ENCODE measurements around the gene MAPK10. TPM values are rescaled to one million over a fixed set of nuclear protein-coding genes. Genes with fewer than 3 reads are reported as not detected.

The MAPK10 gene
- total and polyA plus RNA-seq, 2 experiments from 2014 or later: 5.9 to 14.8 TPM

DNA sequence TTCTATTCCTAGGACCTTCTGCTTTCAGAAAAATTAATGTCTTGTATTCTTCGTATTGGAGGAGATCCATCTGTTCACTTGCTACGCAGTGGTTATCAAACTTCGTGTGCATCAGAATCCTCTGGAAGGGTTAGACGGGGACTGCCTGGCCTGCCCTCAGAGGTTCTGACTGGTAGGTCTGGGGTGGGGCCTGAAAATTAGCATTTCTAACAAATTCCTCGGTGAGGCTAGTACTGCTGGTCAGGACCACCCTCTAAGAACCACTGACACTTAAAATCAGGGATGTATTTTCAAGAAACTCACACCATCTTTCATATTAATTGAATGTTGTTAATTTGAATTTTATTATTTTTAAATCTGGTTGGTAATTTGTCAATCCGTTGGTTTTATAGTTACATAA, 63.0 kb downstream of the MAPK10 start:
- no peaks in the 10 kb centered on the region for H4K20me1 ChIP-seq (ENCODE audit: insufficient read depth, poor library complexity, severe bottlenecking)
- no peak for TF ChIP-seq EZH2phosphoT487 (IDR thresholded peaks at IDR 0.05; ENCODE audit: low read depth, severe bottlenecking, unreplicated experiment)
- TF ChIP-seq, protein P1, sequence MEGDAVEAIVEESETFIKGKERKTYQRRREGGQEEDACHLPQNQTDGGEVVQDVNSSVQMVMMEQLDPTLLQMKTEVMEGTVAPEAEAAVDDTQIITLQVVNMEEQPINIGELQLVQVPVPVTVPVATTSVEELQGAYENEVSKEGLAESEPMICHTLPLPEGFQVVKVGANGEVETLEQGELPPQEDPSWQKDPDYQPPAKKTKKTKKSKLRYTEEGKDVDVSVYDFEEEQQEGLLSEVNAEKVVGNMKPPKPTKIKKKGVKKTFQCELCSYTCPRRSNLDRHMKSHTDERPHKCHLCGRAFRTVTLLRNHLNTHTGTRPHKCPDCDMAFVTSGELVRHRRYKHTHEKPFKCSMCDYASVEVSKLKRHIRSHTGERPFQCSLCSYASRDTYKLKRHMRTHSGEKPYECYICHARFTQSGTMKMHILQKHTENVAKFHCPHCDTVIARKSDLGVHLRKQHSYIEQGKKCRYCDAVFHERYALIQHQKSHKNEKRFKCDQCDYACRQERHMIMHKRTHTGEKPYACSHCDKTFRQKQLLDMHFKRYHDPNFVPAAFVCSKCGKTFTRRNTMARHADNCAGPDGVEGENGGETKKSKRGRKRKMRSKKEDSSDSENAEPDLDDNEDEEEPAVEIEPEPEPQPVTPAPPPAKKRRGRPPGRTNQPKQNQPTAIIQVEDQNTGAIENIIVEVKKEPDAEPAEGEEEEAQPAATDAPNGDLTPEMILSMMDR (IDR thresholded peaks at IDR 0.05; ENCODE audit: poor library complexity): no peak
- no peak for TF ChIP-seq EZH2 (IDR thresholded peaks at IDR 0.05; ENCODE audit: borderline replicate concordance)
- DNase-seq (ENCODE audit: low spot score): no peak
- H3K27ac ChIP-seq: no peak overlapping the region
- H3K79me2 ChIP-seq: no peaks in the 10 kb centered on the region
- H3K36me3 ChIP-seq (replicated peaks; ENCODE audit: insufficient read depth, low read depth): no peaks in the 10 kb centered on the region
- no peaks in the 10 kb centered on the region for H3K27me3 ChIP-seq
- H3K9me2 ChIP-seq (replicated peaks; ENCODE audit: insufficient read depth): no peaks in the 10 kb centered on the region
- no peak overlapping the region for H3K4me3 ChIP-seq
- WGBS (ENCODE audit: low lambda C conversion rate, missing lambda C conversion rate): 84% methylated on average over 6 of the region's 6 CpGs
- H3K4me2 ChIP-seq: no peak overlapping the region
- no peaks in the 10 kb centered on the region for H3K9me3 ChIP-seq (ENCODE audit: low read depth)
- H2AFZ ChIP-seq: no peak overlapping the region
- H3K4me1 ChIP-seq (ENCODE audit: insufficient read depth): no peaks in the 10 kb centered on the region

DNA sequence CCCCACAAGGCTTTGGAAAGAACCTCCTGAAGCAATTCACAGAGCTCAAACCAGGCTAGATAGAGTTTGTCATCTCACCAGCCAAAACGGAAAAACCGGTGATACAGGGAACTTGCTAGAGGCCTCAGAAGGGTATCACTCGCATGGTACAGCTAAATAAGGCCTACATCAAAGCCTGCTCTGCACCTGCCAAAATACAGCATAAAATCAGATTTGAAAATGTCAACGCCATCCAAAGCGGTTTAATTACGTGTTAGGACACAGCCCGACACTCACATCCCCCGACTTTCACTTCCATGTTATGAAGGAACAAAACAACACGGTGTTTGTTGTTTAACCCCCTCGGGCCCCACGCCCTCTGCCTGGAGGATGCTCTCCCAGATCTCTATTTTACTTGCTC, 65.0 kb downstream of the MAPK10 start:
- Histone ChIP-seq H3K36me3 (replicated peaks; ENCODE audit: insufficient read depth, low read depth) (no peaks in the 10 kb centered on the region), H3K4me2 (no peak overlapping the region), H3K27ac (no peak overlapping the region), H4K20me1 (ENCODE audit: insufficient read depth, poor library complexity, severe bottlenecking) (no peaks in the 10 kb centered on the region), H3K9me2 (replicated peaks; ENCODE audit: insufficient read depth) (no peaks in the 10 kb centered on the region), H3K27me3 (no peaks in the 10 kb centered on the region), H3K79me2 (no peaks in the 10 kb centered on the region), H3K4me1 (ENCODE audit: insufficient read depth) (no peaks in the 10 kb centered on the region), H3K4me3 (no peak overlapping the region), H2AFZ (no peak overlapping the region), H3K9me3 (ENCODE audit: low read depth) (no peaks in the 10 kb centered on the region)
- TF ChIP-seq EZH2phosphoT487 (IDR thresholded peaks at IDR 0.05; ENCODE audit: low read depth, severe bottlenecking, unreplicated experiment) (no peak), EZH2 (IDR thresholded peaks at IDR 0.05; ENCODE audit: borderline replicate concordance) (no peak)
- TF ChIP-seq, protein P1 (IDR thresholded peaks at IDR 0.05; ENCODE audit: poor library complexity): no peak
- 92% methylated on average over 11 of the region's 11 CpGs for WGBS (ENCODE audit: low lambda C conversion rate, missing lambda C conversion rate)
- no peak for DNase-seq (ENCODE audit: low spot score)

DNA sequence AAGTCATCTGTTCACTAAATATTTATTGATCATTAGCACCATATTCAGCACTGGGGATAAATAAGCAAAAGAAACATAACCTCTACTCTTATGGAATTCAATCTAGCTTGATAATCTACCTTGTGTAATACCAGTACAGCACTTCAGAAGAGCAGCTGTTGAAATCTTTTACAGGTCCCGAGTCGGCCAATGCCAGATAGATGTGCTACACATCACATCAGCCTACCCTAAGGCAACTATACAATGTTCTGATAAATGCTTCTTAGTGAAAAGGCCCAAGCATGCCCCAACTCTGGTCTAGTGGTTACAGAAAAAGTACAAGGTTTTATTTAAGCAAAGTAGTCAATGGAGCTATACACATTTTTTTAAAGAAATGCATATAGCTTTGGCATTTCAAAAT, 68.7 kb downstream of the MAPK10 start:
- H3K4me1 ChIP-seq (ENCODE audit: insufficient read depth): no peaks in the 10 kb centered on the region
- no peaks in the 10 kb centered on the region for H3K79me2 ChIP-seq
- no peaks in the 10 kb centered on the region for H3K36me3 ChIP-seq (replicated peaks; ENCODE audit: insufficient read depth, low read depth)
- no peak overlapping the region for H2AFZ ChIP-seq
- TF ChIP-seq, protein P1 (IDR thresholded peaks at IDR 0.05; ENCODE audit: poor library complexity): no peak
- no peak for TF ChIP-seq EZH2phosphoT487 (IDR thresholded peaks at IDR 0.05; ENCODE audit: low read depth, severe bottlenecking, unreplicated experiment)
- no peak for TF ChIP-seq EZH2 (IDR thresholded peaks at IDR 0.05; ENCODE audit: borderline replicate concordance)
- H3K9me2 ChIP-seq (replicated peaks; ENCODE audit: insufficient read depth): no peaks in the 10 kb centered on the region
- WGBS (ENCODE audit: low lambda C conversion rate, missing lambda C conversion rate): 75% methylated on average over 2 of the region's 2 CpGs
- no peaks in the 10 kb centered on the region for H3K9me3 ChIP-seq (ENCODE audit: low read depth)
- no peak overlapping the region for H3K27ac ChIP-seq
- no peak for DNase-seq (ENCODE audit: low spot score)
- no peaks in the 10 kb centered on the region for H4K20me1 ChIP-seq (ENCODE audit: insufficient read depth, poor library complexity, severe bottlenecking)
- H3K27me3 ChIP-seq: no peaks in the 10 kb centered on the region
- H3K4me3 ChIP-seq: no peak overlapping the region
- H3K4me2 ChIP-seq: no peak overlapping the region

DNA sequence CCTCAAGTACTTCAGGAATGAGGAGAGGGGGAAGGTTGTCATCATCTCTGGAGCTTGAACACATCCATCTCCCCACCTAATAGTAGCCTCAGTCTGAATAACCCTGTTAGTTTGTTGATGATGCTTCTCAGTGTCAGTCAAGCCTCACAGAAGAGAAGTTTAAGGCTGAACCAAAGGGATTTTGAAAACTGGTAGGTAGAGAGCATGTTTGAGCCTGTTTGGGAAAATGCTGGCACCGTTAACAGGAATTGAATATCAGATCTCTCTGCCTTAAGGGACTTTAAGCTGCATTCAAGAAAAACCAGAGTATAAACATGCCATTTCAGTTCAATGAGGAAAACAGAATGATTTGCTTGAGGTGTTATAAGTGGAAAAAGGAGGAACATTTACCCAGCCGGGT, 73.1 kb downstream of the MAPK10 start:
- H3K27me3 ChIP-seq: no peaks in the 10 kb centered on the region
- H3K4me1 ChIP-seq (ENCODE audit: insufficient read depth): no peaks in the 10 kb centered on the region
- no peak overlapping the region for H2AFZ ChIP-seq
- H3K36me3 ChIP-seq (replicated peaks; ENCODE audit: insufficient read depth, low read depth): no peaks in the 10 kb centered on the region
- no peak for TF ChIP-seq EZH2phosphoT487 (IDR thresholded peaks at IDR 0.05; ENCODE audit: low read depth, severe bottlenecking, unreplicated experiment)
- TF ChIP-seq, protein P1 (IDR thresholded peaks at IDR 0.05; ENCODE audit: poor library complexity): no peak
- TF ChIP-seq EZH2 (IDR thresholded peaks at IDR 0.05; ENCODE audit: borderline replicate concordance): no peak
- no peak overlapping the region for H3K4me2 ChIP-seq
- H4K20me1 ChIP-seq (ENCODE audit: insufficient read depth, poor library complexity, severe bottlenecking): no peaks in the 10 kb centered on the region
- WGBS (ENCODE audit: low lambda C conversion rate, missing lambda C conversion rate): 65% methylated on average over 2 of the region's 2 CpGs
- no peaks in the 10 kb centered on the region for H3K9me3 ChIP-seq (ENCODE audit: low read depth)
- H3K27ac ChIP-seq: no peak overlapping the region
- no peaks in the 10 kb centered on the region for H3K79me2 ChIP-seq
- no peaks in the 10 kb centered on the region for H3K9me2 ChIP-seq (replicated peaks; ENCODE audit: insufficient read depth)
- DNase-seq (ENCODE audit: low spot score): no peak
- no peak overlapping the region for H3K4me3 ChIP-seq

Data from hepatocyte (in vitro differentiated cells).